GM18907 (cell line): ENCODE data around the gene MEA1.

Source experiments
- ATAC-seq: cut with Tn5 transposase; IDR thresholded peaks from one replicate; pipeline ENCODE4 v1.9.1; 2021; ENCODE audit warnings: mild to moderate bottlenecking, moderate library complexity; ENCODE audit not compliant: unreplicated experiment

MEA1 gene

GRCh38 chr6:42978487-42978838 lies 35.3 kb downstream of the MEA1 start:
- ATAC-seq: peak; percentile 21

DNA sequence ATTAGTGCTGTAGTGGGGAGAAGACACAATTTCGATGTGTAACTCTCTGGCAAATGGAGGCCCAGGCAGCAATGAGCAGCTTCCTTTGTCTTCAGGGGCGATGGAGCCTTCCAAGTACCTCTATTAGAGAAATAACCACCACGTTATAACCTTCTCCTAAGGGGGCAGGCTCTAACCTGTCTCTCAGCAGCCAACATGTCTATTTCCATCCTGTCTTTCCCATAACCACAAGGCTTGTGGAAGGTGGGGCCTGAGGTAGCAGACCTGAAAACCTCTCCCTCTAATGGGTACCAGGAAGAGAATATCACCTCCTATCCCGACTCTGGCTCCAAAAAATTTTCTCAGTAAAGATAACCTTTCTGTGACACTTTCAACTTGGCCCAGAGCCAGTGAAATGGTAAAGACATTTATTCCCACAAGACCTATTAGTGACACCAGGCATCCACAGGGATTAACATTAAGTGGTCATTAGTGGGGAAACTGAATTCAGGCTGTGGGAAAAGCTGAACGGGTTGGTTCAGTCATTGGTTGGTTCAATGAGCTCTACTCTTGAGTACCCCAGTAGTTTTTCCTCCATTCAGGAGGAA lies 38.7 kb downstream of the MEA1 start:
- ATAC-seq: no peak

DNA sequence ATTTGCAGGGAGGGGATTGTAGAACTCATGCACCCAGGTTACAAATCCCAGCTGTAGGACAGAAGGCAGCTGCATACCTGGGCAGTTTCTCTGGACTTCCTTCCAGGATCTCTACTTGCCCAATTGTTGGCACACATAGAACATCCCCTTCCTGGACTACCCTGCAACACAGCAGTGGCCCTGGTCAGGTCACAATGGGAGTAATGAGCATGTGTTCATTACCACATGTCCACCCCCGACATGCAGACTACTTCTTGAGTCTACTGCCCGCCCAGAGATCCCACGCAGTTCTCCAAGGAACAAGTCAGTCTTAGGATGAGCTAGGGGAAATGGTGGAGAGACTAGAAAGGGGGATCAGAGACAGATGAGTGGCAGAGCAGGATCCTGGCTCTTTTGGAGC lies 39.8 kb downstream of the MEA1 start:
- no peak for ATAC-seq

DNA sequence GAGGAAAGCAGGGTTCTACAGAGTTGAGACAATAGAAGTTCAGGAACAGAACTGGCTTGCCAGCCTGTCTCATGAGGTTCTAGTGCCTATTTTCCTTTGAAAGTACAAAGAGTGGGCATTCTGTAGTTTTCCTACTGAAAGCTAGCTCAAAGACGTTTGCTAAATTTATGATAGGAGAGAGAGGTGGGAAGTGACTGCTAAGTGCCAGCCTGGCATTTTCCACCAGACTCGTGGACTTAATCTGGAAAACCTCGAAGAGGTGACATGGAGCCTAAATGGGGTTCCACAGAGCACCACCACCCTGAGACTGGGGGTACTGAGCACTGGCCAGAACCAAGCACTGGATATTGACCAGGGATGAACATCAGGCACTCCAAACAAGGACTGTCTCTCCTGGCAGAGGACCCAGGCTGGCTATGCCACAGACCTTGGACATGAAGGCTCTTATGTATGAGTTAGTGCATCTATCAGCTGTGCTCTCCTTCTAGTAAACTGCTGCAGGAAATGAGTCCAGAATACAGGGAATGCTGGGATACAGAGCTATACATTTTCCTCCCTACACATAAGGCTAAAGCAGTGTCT lies 41.9 kb downstream of the MEA1 start:
- ATAC-seq: no peak

DNA sequence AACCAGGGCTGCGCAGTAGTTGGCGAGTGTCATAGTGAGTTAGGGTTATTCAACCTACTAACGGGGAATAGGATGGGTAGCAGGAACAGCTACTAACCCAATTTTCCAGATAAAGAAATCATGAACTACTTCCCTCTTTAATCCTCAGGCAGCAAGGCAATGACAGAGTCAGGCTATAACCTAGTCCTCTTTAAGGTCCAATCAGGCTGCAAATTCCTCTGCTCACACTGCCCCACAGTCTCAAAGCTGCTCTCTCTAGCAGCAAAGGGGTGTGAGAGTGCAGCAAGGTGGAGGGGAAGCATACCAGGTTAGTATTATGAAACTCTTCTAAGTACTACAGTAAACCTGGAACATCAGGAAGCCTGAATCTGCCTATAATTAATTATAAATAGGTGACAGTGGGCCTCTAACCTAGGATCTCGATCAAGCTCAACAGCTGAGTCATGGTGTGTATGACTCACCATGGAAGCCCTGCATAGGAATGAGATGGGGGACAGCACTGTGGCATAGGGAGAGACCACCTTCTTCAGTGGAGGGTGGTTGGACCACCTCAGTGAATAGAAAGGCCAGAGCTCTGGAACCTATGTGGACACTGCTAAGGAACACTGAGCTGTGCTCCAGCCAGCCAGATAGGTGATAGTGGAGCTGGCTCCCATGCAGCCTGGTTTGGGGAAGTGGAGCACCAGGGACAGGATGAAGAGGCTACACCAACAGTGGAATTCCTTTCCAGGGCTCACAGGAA lies 42.7 kb downstream of the MEA1 start:
- ATAC-seq: no peak

GRCh38 chr6:42969934-42970333 lies 43.8 kb downstream of the MEA1 start:
- no peak for ATAC-seq

- ATAC-seq: no peak
Measured at GRCh38 chr6:42969431-42969830, 44.3 kb downstream of the MEA1 start.

DNA sequence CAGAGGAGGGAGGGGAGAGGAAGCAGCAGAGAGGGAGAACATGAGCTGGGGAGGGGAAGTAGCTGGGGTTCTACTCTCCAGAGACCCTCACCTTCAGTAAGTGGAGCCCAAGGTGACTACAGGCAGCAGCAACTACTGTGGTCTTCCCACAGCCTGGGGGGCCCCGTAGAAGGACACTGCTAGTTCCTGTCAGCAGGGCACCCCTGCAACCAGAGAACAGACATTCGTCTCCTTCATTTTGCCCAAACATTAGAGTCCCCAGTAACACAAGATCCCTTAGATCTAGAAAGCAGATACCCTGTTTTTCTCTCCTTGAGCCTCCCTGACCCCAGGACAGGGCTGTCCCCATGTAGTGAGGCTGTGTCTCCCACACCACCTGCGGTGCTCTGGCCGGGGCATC lies 45.0 kb downstream of the MEA1 start:
- ATAC-seq: no peak

DNA sequence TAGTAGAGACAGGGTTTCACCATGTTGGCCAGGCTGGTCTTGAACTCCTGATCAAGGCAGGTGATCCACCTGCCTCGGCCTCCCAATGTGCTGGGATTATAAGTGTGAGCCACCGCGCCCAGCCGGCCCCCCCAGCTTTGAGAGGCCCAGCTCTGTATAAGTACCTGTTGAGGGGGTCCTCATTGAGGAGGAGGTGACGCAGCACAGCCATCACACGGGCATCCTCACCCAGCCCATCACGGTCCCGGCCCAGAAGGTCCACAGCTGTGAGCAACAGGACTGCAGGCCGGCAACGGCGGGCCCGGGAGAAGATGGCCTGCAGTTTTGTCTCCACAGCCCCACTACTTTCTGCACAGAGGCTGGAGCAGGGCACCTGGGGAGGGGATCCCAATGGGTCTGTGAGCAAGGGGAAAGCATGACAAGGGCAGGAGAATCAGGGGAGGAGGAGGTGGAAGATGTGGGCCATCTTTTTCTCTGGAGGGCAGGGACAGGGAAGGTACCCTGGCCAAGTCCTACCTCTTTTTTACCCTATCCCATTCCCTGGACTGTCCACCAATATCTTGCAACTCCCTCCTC lies 45.5 kb downstream of the MEA1 start:
- no peak for ATAC-seq

DNA sequence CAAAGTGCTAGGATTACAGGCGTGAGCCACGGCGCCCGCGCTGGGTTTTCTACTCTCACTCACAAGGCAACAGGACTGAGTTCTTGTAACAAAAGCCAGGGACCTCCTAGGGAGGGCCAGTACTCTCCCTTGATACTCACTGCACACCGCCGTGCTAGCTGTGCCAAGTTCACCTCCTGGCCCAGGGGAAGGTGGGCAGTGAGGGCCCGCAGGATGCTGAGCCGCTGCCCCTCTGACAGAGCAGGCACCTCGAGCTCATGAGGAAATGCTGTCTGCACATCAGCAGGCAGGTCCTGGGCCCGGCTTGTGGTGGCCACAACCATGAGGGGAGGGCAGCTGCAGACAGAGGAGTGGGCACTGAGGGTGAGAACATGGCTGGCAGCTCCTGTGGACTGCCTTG lies 46.5 kb downstream of the MEA1 start:
- no peak for ATAC-seq

- no peak for ATAC-seq
Measured at GRCh38 chr6:42966571-42966970, 47.2 kb downstream of the MEA1 start.

DNA sequence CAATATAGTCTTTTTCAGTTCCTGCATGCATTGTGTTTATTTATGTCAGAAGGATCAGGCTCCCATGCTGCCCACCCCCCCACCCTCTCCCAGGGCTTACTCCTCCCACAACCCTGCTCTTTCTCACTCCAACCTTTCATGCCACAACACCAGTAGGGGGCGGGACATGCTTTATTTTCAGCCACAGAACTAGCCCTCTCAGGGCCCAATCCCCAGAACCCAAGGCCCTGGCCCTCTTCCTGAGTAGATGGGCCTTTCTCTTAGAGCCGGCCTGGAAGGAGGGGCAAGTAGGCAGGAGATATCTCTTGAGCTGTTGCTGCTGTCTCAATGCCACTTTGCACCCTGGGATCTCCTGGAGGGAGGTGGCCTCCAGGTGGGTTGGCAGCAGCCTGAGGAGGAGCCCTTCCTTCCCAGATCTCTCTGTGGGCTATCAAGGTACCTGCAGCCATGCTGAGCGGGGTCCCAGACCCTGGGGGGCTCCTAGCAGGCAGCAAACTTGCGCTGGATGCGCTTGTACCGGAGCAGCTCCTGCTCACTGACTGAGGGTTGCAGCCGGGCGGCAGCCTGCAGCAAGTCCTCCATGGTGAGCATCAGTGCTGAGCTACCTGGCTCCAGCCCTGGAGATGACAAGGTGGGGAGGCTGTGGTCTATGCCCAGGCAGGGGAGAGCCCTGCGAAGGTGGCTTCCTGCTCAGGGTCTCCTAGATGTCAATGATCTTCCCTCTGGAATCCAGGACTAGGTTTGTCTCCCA lies 49.7 kb downstream of the MEA1 start:
- ATAC-seq: no peak

DNA sequence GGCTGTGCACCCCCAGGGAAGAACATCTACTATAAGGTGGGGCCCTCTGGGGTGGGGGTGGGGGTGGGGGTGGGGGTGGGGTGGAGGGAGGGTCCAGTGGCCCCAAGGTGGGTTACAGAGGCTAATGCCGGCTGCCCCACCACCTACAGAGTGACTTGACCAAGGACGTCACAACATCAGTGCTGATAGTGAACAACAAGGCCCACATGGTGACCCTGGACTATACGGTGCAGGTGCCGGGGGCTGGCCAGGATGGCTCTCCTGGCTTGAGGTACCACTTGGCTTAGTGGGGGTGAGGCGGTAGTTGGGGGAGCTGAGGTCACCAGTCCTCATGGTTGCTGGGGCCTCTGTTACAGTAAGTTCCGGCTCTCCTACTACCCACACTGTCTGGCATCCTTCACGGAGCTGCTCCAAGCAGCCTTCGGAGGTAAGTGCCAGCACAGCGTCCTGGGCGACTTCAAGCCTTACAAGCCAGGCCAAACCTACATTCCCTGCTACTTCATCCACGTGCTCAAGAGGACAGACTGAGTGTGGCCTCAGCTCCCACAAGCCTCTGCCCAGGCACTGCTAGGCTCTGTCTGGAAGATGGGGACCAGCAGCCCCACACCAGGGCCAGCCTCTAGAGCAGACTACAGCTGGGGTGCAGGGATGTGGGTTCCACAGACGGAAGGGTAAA lies 50.4 kb downstream of the MEA1 start:
- ATAC-seq: no peak

GRCh38 chr6:42962502-42963178 lies 51.1 kb downstream of the MEA1 start:
- ATAC-seq: no peak

DNA sequence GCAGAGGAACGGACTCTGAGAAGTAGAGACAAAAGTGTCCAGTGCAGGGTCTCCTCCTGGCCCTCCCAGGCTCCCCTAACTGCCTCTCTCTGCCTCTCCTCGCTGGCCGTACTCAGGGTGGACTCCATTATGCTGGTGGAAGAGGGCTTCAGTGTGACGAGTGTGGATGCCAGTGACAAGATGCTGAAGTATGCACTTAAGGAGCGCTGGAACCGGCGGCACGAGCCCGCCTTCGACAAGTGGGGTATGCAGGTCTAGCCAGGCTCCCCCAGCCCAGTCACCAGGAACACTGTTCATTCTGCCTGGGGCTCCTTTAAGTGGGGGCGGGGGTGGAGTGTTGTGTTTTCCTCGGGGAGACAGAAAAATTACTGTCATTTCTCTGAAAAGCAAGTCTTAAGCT lies 51.6 kb downstream of the MEA1 start:
- ATAC-seq: no peak
